HepG2 (cell line): ENCODE data around the gene ZNF276. TPM values are rescaled to one million over a fixed set of nuclear protein-coding genes. Genes with fewer than 3 reads are reported as not detected.

Experiments
- SCMH1 ChIP-seq: sonication (generic); formaldehyde crosslinking; IDR thresholded peaks from 2 replicates; pipeline ENCODE4 v1.9.0; 2021; ENCODE audit warnings: missing genetic modification reagents, mild to moderate bottlenecking, borderline replicate concordance
- ZNF124 ChIP-seq: sonication (generic); formaldehyde crosslinking; IDR thresholded peaks from 2 replicates; pipeline ENCODE4 v1.4.0; 2020; ENCODE audit warnings: missing genetic modification reagents
- ZNF224 ChIP-seq: sonication (generic); formaldehyde crosslinking; IDR thresholded peaks from 2 replicates; pipeline ENCODE4 v1.5.0; 2020; ENCODE audit warnings: mild to moderate bottlenecking, missing genetic modification reagents
- ZNF275 ChIP-seq: sonication (generic); formaldehyde crosslinking; IDR thresholded peaks from 2 replicates; pipeline ENCODE4 v1.8.0; 2022; ENCODE audit warnings: missing genetic modification reagents, mild to moderate bottlenecking, inconsistent platforms, borderline replicate concordance
- ZNF3 ChIP-seq: IDR thresholded peaks from 2 replicates; pipeline ENCODE4 v1.7.0; 2017; ENCODE audit warnings: inconsistent platforms
- ZNF362 ChIP-seq: sonication (generic); formaldehyde crosslinking; IDR thresholded peaks from 2 replicates; pipeline ENCODE4 v1.4.0; 2020; ENCODE audit warnings: missing genetic modification reagents, mild to moderate bottlenecking, borderline replicate concordance
- ZNF414 ChIP-seq: sonication (generic); formaldehyde crosslinking; IDR thresholded peaks from 2 replicates; pipeline ENCODE4 v1.5.0; 2020; ENCODE audit warnings: missing genetic modification reagents
- ZNF543 ChIP-seq: sonication (generic); formaldehyde crosslinking; IDR thresholded peaks from 2 replicates; pipeline ENCODE4 v1.4.0; 2020; ENCODE audit warnings: mild to moderate bottlenecking, missing genetic modification reagents
- polyA plus RNA-seq, 8 experiments: library from polyadenylated mRNA; depleted of rRNA in 3 of 8; stranded (reverse) in 7 of 8; unstranded in 1 of 8; fragments of >200 nt; fragmentation: Illumina TruSeq in 4 of 8; extraction: Trizol in 4 of 8; gene quantifications; 2 replicates each; pipeline versions ENCODE4 v1.2.1 to v1.2.3, GENCODE V29; 2011 to 2016; ENCODE audit warnings: low read depth in 4 of 8, missing spikeins in 1 of 8, mixed read lengths in 1 of 8; ENCODE audit not compliant: insufficient read depth in 1 of 8
- total RNA-seq, 5 experiments: library from RNA; depleted of rRNA; stranded (reverse); fragments of >200 nt; fragmentation: Illumina TruSeq; extraction: Trizol; gene quantifications; 2 replicates each; pipeline ENCODE4 v1.2.3, GENCODE V29; 2016; ENCODE audit warnings: low read depth in 1 of 5

The ZNF276 gene
- total and polyA plus RNA-seq, 2 of the 13 experiments (the other 11 are each of a cell fraction or from before 2014, with no cell fraction given): 17.7 to 18.0 TPM

- TF ChIP-seq ZNF362 (CRISPR knock-in tag) (no peak), ZNF543 (CRISPR knock-in tag) (no peak), ZNF275 (CRISPR knock-in tag) (no peak), ZNF124 (no peak; the same call in 1 of the 2 replicates), SCMH1 (CRISPR knock-in tag) (no peak), ZNF224 (0 out of 2 replicates have a peak, but pooled peaks have one; percentile 66), ZNF414 (CRISPR knock-in tag) (peak; percentile 49; the same call in 1 of the 2 replicates), ZNF3 (CRISPR knock-in tag) (no peak)
These were observed 20.5 kb upstream of the ZNF276 start (continued) for GRCh38 chr16:89700649-89701424.
